Measurements from ENCODE around the gene PLCB2. TPM values are rescaled to one million over a fixed set of nuclear protein-coding genes. Genes with fewer than 3 reads are reported as not detected.

PLCB2 gene
- polyA plus RNA-seq, 1 of the 3 experiments (the other 2 are of a cell fraction), result 0.15 TPM

DNA sequence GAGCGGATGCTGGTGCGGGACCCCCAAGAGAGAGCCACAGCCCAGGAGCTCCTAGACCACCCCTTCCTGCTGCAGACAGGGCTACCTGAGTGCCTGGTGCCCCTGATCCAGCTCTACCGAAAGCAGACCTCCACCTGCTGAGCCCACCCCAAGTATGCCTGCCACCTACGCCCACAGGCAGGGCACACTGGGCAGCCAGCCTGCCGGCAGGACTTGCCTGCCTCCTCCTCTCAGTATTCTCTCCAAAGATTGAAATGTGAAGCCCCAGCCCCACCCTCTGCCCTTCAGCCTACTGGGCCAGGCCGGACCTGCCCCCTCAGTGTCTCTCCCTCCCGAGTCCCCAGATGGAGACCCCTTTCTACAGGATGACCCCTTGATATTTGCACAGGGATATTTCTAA is 31.8 kb downstream of the PLCB2 start:
- TF ChIP-seq FOSL2 (IDR thresholded peaks at IDR 0.05; ENCODE audit: borderline replicate concordance, low read depth), result no peak
- TF ChIP-seq TAF1 (IDR thresholded peaks at IDR 0.05; ENCODE audit: borderline replicate concordance, low read depth, low read length), result no peak
- TF ChIP-seq EP300 (IDR thresholded peaks at IDR 0.05; ENCODE audit: borderline replicate concordance in 1 of 2, low read depth in 1 of 2, low read length in 1 of 2), result no peak
- no peak for TF ChIP-seq JUND (IDR thresholded peaks at IDR 0.05)
- TF ChIP-seq, protein P1, sequence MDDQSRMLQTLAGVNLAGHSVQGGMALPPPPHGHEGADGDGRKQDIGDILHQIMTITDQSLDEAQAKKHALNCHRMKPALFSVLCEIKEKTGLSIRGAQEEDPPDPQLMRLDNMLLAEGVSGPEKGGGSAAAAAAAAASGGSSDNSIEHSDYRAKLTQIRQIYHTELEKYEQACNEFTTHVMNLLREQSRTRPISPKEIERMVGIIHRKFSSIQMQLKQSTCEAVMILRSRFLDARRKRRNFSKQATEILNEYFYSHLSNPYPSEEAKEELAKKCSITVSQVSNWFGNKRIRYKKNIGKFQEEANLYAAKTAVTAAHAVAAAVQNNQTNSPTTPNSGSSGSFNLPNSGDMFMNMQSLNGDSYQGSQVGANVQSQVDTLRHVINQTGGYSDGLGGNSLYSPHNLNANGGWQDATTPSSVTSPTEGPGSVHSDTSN (IDR thresholded peaks at IDR 0.05), result no peak
- no peak for TF ChIP-seq ELF1 (IDR thresholded peaks at IDR 0.05)
- TF ChIP-seq RAD21 (IDR thresholded peaks at IDR 0.05; ENCODE audit: low read length), result no peak
- no peak for TF ChIP-seq RFX5 (IDR thresholded peaks at IDR 0.05; ENCODE audit: low read length)
- TF ChIP-seq, protein P2, sequence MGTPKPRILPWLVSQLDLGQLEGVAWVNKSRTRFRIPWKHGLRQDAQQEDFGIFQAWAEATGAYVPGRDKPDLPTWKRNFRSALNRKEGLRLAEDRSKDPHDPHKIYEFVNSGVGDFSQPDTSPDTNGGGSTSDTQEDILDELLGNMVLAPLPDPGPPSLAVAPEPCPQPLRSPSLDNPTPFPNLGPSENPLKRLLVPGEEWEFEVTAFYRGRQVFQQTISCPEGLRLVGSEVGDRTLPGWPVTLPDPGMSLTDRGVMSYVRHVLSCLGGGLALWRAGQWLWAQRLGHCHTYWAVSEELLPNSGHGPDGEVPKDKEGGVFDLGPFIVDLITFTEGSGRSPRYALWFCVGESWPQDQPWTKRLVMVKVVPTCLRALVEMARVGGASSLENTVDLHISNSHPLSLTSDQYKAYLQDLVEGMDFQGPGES (IDR thresholded peaks at IDR 0.05; ENCODE audit: low read depth, low read length), result no peak
- TF ChIP-seq SMC3 (IDR thresholded peaks at IDR 0.05; ENCODE audit: low read depth, low read length), result no peak
- TF ChIP-seq RCOR1 (IDR thresholded peaks at IDR 0.05; ENCODE audit: low read length), result no peak
- no peak for TF ChIP-seq EZH2phosphoT487 (IDR thresholded peaks at IDR 0.05; ENCODE audit: borderline replicate concordance, low read depth)
- TF ChIP-seq NRF1 (IDR thresholded peaks at IDR 0.05; ENCODE audit: low read depth, low read length), result no peak
- no peak for TF ChIP-seq TEAD4 (IDR thresholded peaks at IDR 0.05; ENCODE audit: borderline replicate concordance, insufficient read depth)
- no peak for TF ChIP-seq RXRA (IDR thresholded peaks at IDR 0.05; ENCODE audit: borderline replicate concordance, low read depth)
- TF ChIP-seq, protein P3, sequence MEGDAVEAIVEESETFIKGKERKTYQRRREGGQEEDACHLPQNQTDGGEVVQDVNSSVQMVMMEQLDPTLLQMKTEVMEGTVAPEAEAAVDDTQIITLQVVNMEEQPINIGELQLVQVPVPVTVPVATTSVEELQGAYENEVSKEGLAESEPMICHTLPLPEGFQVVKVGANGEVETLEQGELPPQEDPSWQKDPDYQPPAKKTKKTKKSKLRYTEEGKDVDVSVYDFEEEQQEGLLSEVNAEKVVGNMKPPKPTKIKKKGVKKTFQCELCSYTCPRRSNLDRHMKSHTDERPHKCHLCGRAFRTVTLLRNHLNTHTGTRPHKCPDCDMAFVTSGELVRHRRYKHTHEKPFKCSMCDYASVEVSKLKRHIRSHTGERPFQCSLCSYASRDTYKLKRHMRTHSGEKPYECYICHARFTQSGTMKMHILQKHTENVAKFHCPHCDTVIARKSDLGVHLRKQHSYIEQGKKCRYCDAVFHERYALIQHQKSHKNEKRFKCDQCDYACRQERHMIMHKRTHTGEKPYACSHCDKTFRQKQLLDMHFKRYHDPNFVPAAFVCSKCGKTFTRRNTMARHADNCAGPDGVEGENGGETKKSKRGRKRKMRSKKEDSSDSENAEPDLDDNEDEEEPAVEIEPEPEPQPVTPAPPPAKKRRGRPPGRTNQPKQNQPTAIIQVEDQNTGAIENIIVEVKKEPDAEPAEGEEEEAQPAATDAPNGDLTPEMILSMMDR (IDR thresholded peaks at IDR 0.05), result no peak
- no peak for TF ChIP-seq TCF12 (IDR thresholded peaks at IDR 0.05)
- TF ChIP-seq, protein P4, sequence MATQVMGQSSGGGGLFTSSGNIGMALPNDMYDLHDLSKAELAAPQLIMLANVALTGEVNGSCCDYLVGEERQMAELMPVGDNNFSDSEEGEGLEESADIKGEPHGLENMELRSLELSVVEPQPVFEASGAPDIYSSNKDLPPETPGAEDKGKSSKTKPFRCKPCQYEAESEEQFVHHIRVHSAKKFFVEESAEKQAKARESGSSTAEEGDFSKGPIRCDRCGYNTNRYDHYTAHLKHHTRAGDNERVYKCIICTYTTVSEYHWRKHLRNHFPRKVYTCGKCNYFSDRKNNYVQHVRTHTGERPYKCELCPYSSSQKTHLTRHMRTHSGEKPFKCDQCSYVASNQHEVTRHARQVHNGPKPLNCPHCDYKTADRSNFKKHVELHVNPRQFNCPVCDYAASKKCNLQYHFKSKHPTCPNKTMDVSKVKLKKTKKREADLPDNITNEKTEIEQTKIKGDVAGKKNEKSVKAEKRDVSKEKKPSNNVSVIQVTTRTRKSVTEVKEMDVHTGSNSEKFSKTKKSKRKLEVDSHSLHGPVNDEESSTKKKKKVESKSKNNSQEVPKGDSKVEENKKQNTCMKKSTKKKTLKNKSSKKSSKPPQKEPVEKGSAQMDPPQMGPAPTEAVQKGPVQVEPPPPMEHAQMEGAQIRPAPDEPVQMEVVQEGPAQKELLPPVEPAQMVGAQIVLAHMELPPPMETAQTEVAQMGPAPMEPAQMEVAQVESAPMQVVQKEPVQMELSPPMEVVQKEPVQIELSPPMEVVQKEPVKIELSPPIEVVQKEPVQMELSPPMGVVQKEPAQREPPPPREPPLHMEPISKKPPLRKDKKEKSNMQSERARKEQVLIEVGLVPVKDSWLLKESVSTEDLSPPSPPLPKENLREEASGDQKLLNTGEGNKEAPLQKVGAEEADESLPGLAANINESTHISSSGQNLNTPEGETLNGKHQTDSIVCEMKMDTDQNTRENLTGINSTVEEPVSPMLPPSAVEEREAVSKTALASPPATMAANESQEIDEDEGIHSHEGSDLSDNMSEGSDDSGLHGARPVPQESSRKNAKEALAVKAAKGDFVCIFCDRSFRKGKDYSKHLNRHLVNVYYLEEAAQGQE (IDR thresholded peaks at IDR 0.05; ENCODE audit: low read depth, low read length), result no peak
- TF ChIP-seq USF1 (IDR thresholded peaks at IDR 0.05; ENCODE audit: borderline replicate concordance, low read depth), result no peak
- Histone ChIP-seq H3F3A (replicated peaks; ENCODE audit: insufficient read depth) (peaks cover 6% of the 10 kb centered on the region), H3K27ac (ENCODE audit: low read depth in 2 of 2, low read length in 1 of 2) (no peak overlapping the region), H3K4me2 (no peak overlapping the region), H3K4me3 (ENCODE audit: low read depth in 2 of 2, low read length in 1 of 2) (no peak overlapping the region), H3K36me3 (replicated peaks in 1 of 2; ENCODE audit: control insufficient read depth in 1 of 2, insufficient read depth in 2 of 2, low read length in 1 of 2) (no peaks in the 10 kb centered on the region), H3K9me2 (no peaks in the 10 kb centered on the region), H3K9ac (no peak overlapping the region), H3K9me3 (no peaks in the 10 kb centered on the region), H2AFZ (ENCODE audit: low read depth) (no peak overlapping the region), H4K20me1 (ENCODE audit: insufficient read depth) (no peaks in the 10 kb centered on the region), H3K4me1 (ENCODE audit: control insufficient read depth in 1 of 2, insufficient read depth in 2 of 2, low read depth in 1 of 2, low read length in 1 of 2) (peaks cover 0 to 5% of the 10 kb centered on the region in 2 experiments; a peak in 1 of 4 replicates), H3K27me3 (ENCODE audit: insufficient read depth) (no peaks in the 10 kb centered on the region), H3K79me2 (ENCODE audit: insufficient read depth) (no peaks in the 10 kb centered on the region)
- 50% methylated on average over 1 of the region's 7 CpGs for WGBS (ENCODE audit: low lambda C conversion rate)
- ChIA-PET POLR2A (no interaction called here), CTCF (interaction anchor here (4.4 to 25.6 kb wide), 6 partner anchors 12 to 145 kb away, joined by 20 to 868 read pairs (median 465); partner anchors contain the start of genes ANKRD63, CCDC9B, INAFM2 and PAK6)
- DNase-seq, result no peak

All from SK-N-SH (cell line).